Karpas-422 (cell line): ENCODE measurements around the gene GIMAP5. TPM values are rescaled to one million over a fixed set of nuclear protein-coding genes. Genes with fewer than 3 reads are reported as not detected.
A peak's percentile ranks its signal among the peaks of the same experiment; 100 is the strongest.

Experiments
- DNase-seq: peaks from one replicate; pipeline ENCODE4 v3.0.0-alpha.2; 2015
- H2AFZ ChIP-seq: fragments of 200-600 bp; sonication (generic); 2 replicates; pipeline ENCODE4 v1.6.1; 2014; ENCODE audit warnings: antibody characterized with exemption, low read length, mixed read lengths
- H3K27ac ChIP-seq: fragments of 200-600 bp; sonication (generic); 2 replicates; pipeline ENCODE4 v1.5.1; 2014; ENCODE audit warnings: mild to moderate bottlenecking, low read length, moderate library complexity
- H3K27me3 ChIP-seq: fragments of 200-600 bp; sonication (generic); 2 replicates; pipeline ENCODE4 v1.6.1; 2014; ENCODE audit warnings: low read length, mixed read lengths
- H3K36me3 ChIP-seq: fragments of 200-600 bp; sonication (generic); 2 replicates; pipeline ENCODE4 v1.6.1; 2014; ENCODE audit warnings: low read length, mixed read lengths; ENCODE audit not compliant: insufficient read depth
- H3K4me1 ChIP-seq: fragments of 200-600 bp; sonication (generic); 2 replicates; pipeline ENCODE4 v1.6.1; 2014; ENCODE audit warnings: mild to moderate bottlenecking, low read length, mixed read lengths
- H3K4me2 ChIP-seq: fragments of 200-600 bp; sonication (generic); 2 replicates; pipeline ENCODE4 v1.6.1; 2014; ENCODE audit warnings: low read length, low read depth, mild to moderate bottlenecking; ENCODE audit not compliant: poor library complexity, severe bottlenecking
- H3K4me3 ChIP-seq: fragments of 200-600 bp; sonication (generic); 2 replicates; pipeline ENCODE4 v1.5.1; 2014; ENCODE audit warnings: mild to moderate bottlenecking, antibody characterized with exemption, low read length, mixed read lengths
- H3K79me2 ChIP-seq: fragments of 200-600 bp; sonication (generic); 2 replicates; pipeline ENCODE4 v1.6.1; 2014; ENCODE audit warnings: mild to moderate bottlenecking, low read length, mixed read lengths
- H3K9ac ChIP-seq: fragments of 200-600 bp; sonication (generic); 2 replicates; pipeline ENCODE4 v1.6.0; 2014; ENCODE audit warnings: low read length
- H3K9me2 ChIP-seq: fragments of 200-600 bp; sonication (generic), shearing (Covaris generic); replicated peaks from 2 replicates; pipeline ENCODE4 v1.6.0; 2014; ENCODE audit warnings: mild to moderate bottlenecking, low read length, moderate library complexity; ENCODE audit not compliant: insufficient read depth
- H3K9me3 ChIP-seq: fragments of 300-700, 200-600 bp; sonication (generic); 2 replicates; pipeline ENCODE4 v1.6.1; 2014; ENCODE audit warnings: low read length, mixed read lengths
- H4K20me1 ChIP-seq: fragments of 200-600 bp; sonication (generic); 2 replicates; pipeline ENCODE4 v1.6.1; 2014; ENCODE audit warnings: mild to moderate bottlenecking, antibody characterized with exemption, low read length, low read depth; ENCODE audit not compliant: insufficient read depth
- total RNA-seq: library from RNA; depleted of rRNA; stranded (reverse); fragments of >200 nt; shearing (Covaris generic); gene quantifications from 2 replicates; pipeline ENCODE4 v1.2.3, GENCODE V29; 2014; ENCODE audit warnings: low replicate concordance

Gene GIMAP5
- total RNA-seq, 1 experiment from 2014 or later, result not detected

DNA sequence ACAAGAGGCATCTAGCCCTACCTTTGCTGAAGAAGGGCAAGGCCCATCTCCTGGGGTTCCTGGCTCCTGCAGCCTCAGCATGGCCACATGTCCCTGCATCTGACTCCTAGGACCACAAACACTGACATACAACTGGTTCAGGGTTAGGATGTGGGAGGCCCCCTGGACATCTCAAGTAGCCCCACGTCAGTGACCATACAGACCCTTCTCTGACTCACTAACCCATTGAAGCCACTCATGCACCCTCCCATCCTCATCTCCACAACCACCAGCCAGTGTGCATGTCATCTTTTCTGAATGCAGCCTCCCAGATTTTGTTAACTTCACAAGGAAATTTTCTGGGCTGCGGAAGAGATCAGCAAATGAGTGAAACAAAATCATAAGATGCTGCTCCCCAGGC is 44.7 kb downstream of the GIMAP5 start:
- Histone ChIP-seq H3K27me3 (no peaks in the 10 kb centered on the region), H4K20me1 (no peaks in the 10 kb centered on the region), H3K4me2 (no peak overlapping the region), H3K79me2 (no peaks in the 10 kb centered on the region), H3K36me3 (no peaks in the 10 kb centered on the region), H3K9me3 (no peaks in the 10 kb centered on the region), H3K9ac (no peak overlapping the region), H2AFZ (no peak overlapping the region), H3K4me3 (no peak overlapping the region), H3K27ac (no peak overlapping the region), H3K9me2 (no peaks in the 10 kb centered on the region), H3K4me1 (no peaks in the 10 kb centered on the region)
- DNase-seq, result no peak

DNA sequence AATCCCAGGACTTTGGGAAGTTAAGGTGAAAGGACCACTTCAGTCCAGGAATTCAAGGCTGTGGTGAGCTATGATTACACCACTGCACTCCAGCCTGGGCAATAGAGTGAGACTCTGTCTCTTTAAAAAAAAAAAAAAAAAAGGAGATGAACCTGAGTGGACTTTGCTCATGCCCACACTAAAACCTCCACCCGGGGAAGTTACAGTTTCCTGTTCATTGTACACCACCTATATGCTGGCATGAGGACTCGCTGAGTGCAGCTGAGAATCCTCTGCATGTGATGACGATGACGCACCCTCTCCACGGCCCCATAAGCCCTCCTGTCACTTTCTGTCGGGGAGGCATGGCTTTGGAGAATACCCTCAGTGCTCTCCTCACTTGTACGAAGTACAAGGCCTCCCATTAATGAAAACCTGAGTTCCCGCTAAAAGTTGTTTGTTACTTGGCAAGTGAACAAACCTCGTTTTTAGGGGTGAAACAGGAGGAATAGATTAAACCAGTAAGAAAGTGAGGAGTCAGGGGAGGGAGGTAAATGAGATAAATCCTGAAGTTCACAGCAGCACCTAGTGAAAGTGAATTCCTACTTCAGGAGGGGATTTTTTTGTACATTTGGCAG is 47.0 kb downstream of the GIMAP5 start:
- Histone ChIP-seq H3K79me2 (no peaks in the 10 kb centered on the region), H3K4me1 (peaks cover 5% of the 10 kb centered on the region; the same call in 1 of the 2 replicates), H3K9me3 (no peaks in the 10 kb centered on the region), H3K9ac (no peak overlapping the region), H2AFZ (no peak overlapping the region), H3K27me3 (no peaks in the 10 kb centered on the region), H3K4me2 (no peak overlapping the region), H4K20me1 (no peaks in the 10 kb centered on the region), H3K36me3 (no peaks in the 10 kb centered on the region), H3K4me3 (no peak overlapping the region), H3K27ac (no peak overlapping the region), H3K9me2 (no peaks in the 10 kb centered on the region)
- no peak for DNase-seq

DNA sequence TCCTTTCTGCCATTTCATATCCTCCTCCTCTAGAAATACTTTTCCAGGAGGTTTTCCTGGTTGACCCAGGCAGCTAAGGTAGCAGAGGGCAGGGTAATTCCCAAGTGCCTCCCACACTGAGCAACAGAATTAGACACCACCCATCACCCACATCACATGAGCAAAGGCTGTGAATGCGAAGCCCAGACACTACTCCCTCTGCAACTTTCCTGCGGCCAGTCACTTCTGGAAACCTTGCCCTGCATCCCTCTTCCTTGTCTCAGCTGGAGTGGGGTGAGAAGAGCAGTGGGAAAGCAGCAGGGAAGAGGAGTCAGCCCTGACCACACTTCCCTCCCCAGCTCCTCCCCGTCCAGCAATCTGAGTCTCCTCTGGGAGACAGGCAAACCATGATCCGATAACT is 47.7 kb downstream of the GIMAP5 start:
- Histone ChIP-seq H3K4me1 (peaks cover 5% of the 10 kb centered on the region; the same call in 1 of the 2 replicates), H3K9me2 (no peaks in the 10 kb centered on the region), H3K36me3 (no peaks in the 10 kb centered on the region), H3K27me3 (no peaks in the 10 kb centered on the region), H3K9ac (no peak overlapping the region), H3K27ac (no peak overlapping the region), H3K79me2 (no peaks in the 10 kb centered on the region), H4K20me1 (no peaks in the 10 kb centered on the region), H3K4me2 (no peak overlapping the region), H3K9me3 (no peaks in the 10 kb centered on the region), H2AFZ (no peak overlapping the region), H3K4me3 (no peak overlapping the region)
- no peak for DNase-seq

DNA sequence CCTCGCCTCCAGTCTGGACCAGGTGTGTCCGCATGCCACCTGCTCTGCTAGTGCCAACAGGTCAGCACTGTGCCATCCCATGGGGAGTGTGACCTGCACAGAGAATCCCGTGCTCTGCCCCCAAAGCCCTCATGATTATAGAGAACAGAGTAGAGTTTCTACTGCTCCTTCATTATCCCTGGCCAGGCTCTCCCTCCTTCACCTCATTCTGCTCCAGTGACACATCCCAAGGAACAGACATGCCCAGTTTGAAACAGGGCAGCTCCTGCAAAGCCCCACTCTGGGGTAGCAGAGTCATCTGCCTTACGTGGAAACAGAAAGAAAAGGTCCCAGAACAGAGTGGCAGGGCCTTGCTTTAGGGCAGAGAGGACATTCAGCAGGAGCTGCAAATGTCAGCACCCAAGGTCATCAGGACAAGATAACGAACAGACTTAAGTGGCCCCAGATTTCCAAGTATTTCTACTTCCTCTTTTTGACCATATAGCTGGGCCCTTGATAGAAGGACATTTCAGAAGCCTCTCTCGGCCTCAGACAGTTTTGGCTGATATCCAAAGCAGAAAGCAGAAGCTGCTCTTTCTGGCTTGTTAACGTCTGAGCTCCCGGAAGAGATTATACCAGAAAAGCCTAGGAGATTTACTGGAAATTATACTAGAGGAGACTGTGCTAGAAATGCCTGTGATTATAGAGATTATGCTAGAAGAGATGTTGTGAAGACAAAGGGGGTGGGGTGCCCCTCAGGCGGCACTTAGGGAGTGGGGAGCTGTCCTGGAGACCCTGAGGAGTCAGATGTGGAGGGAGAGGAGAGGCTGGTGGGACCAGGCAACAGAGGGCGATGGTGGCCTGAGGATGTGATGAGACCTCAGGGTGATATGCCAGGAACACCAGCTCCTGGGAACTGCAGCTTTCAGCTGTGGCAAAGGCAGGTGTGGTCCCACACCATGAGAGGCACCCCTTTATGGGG is 50.4 kb downstream of the GIMAP5 start:
- Histone ChIP-seq H3K4me2 (no peak overlapping the region), H3K9me2 (no peaks in the 10 kb centered on the region), H3K27ac (no peak overlapping the region)

DNA sequence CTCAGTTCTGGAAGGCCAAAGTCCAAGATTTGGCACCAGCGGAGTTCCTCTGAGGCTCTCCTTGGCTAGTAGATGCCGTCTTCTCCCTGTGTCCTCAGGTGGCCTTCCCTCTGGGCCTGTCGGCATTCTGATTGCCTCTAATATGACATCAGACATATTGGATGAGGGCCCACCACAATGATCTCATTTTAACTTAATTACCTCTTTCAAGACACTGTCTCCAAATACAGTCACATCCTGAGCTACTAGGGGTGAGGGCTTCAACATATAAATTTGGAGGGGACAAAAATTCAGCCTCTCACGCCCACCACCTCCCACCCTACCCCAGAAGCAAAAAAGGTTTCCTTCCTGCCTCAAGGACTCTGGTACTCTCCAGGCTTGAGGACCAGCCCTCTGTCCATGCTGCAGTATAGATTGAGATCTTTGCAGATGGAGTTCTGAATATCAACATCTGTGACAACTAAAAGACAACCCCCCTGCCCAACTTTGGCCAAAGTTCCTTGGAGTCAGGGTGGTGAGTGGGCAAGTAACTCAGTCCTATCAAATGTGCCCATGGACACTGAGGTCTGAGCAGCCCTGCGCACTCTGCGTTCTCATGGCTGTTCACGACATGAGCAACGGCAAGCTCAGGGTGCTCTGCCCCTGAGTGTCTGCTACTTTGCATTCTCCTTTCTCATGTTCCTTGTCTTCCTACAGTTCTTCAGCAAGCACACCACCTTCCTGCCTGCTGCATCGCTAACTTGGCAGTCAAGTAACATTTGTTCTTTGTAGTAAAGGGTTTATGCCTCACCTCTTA is 51.5 kb downstream of the GIMAP5 start:
- Histone ChIP-seq H3K9me3 (no peaks in the 10 kb centered on the region), H3K4me2 (no peak overlapping the region), H3K9me2 (no peaks in the 10 kb centered on the region), H3K27ac (no peak overlapping the region), H3K4me3 (no peak overlapping the region), H3K9ac (no peak overlapping the region), H3K79me2 (no peaks in the 10 kb centered on the region), H2AFZ (no peak overlapping the region), H3K27me3 (no peaks in the 10 kb centered on the region), H3K4me1 (peaks cover 5% of the 10 kb centered on the region; the same call in 1 of the 2 replicates), H4K20me1 (no peaks in the 10 kb centered on the region), H3K36me3 (no peaks in the 10 kb centered on the region)
- DNase-seq, result no peak

More for the DNA sequence above, 50.4 kb downstream of the GIMAP5 start:
- peaks cover 5% of the 10 kb centered on the region; the same call in 1 of the 2 replicates for H3K4me1 ChIP-seq
- H3K4me3 ChIP-seq, result no peak overlapping the region
- no peak overlapping the region for H2AFZ ChIP-seq
- H3K36me3 ChIP-seq, result no peaks in the 10 kb centered on the region
- no peak overlapping the region for H3K9ac ChIP-seq
- no peaks in the 10 kb centered on the region for H4K20me1 ChIP-seq
- no peaks in the 10 kb centered on the region for H3K79me2 ChIP-seq
- peak; percentile 59 for DNase-seq
- no peaks in the 10 kb centered on the region for H3K9me3 ChIP-seq
- no peaks in the 10 kb centered on the region for H3K27me3 ChIP-seq

DNA sequence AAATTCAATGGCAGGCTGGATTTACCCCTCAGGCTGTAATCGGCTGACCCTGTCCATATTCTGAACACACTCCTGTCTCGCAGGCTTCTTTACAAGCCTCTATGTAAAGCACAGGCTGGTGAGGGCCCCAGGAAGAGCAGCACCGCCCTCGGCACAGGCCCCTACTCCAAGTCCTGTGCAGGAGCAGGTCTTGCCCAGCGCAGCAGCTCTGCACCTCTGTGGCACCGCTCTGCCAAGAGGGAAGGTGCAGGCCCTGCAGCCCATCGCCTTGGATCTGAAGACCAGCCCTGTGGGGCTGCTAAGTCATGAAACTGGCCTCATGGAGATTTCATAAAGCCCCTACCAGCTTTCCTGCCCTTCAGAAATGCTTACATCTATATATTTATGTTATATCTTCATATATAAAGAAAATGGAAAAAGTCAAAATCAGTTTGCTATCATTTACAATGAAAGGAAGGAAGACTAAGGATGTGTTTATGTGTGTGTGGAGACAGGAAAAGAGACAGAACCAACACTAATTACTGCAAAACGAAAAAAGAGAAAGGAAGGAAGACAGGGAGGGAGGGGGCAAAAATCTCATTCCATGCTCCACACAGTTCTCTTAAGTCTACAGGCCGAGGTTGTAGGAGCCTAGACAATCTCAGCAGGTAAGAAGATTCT is 53.3 kb downstream of the GIMAP5 start:
- H3K4me1 ChIP-seq, result peaks cover 5% of the 10 kb centered on the region; the same call in 1 of the 2 replicates

DNA sequence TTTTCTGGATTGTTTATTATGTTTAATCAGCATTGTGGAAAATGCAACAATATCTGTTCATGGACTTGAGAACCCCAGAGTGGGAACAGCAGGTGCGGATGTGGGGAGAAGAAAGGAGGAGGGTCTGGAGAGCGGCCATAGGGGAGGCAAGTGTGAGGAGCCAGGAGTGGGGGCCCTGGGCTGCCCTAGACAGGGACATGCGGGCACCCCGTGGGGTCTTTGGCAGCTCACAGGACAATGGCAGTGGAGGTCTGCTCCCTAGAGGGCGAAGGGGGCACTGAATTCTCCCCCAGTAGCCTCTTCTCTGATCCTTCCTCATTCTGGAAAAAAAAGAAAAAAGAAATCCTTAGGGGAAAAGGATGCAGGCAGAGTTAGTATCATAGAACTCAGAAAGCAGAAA is 54.1 kb downstream of the GIMAP5 start:
- Histone ChIP-seq H4K20me1 (no peaks in the 10 kb centered on the region), H3K4me2 (no peak overlapping the region), H3K27ac (no peak overlapping the region), H3K27me3 (no peaks in the 10 kb centered on the region), H3K79me2 (no peaks in the 10 kb centered on the region), H3K9me3 (no peaks in the 10 kb centered on the region), H3K9ac (no peak overlapping the region), H3K4me1 (peaks cover 5% of the 10 kb centered on the region; the same call in 1 of the 2 replicates), H3K4me3 (no peak overlapping the region), H2AFZ (no peak overlapping the region), H3K36me3 (no peaks in the 10 kb centered on the region), H3K9me2 (no peaks in the 10 kb centered on the region)
- DNase-seq, result no peak

More for the DNA sequence above, 53.3 kb downstream of the GIMAP5 start:
- no peaks in the 10 kb centered on the region for H3K27me3 ChIP-seq
- no peaks in the 10 kb centered on the region for H3K9me2 ChIP-seq
- H3K36me3 ChIP-seq, result no peaks in the 10 kb centered on the region
- H3K27ac ChIP-seq, result no peak overlapping the region
- H3K4me3 ChIP-seq, result no peak overlapping the region
- H3K79me2 ChIP-seq, result no peaks in the 10 kb centered on the region
- H3K4me2 ChIP-seq, result no peak overlapping the region
- no peak for DNase-seq
- H3K9me3 ChIP-seq, result no peaks in the 10 kb centered on the region
- H2AFZ ChIP-seq, result no peak overlapping the region
- no peak overlapping the region for H3K9ac ChIP-seq
- H4K20me1 ChIP-seq, result no peaks in the 10 kb centered on the region
